Measurements from ENCODE around the gene NPAS2. TPM values are rescaled to one million over a fixed set of nuclear protein-coding genes. Genes with fewer than 3 reads are reported as not detected.

Gene NPAS2
- total and polyA plus RNA-seq, 2 donors (not counting 3 experiments of a cell fraction or from before 2014, with no cell fraction given): 29.0 to 53.9 TPM

- TF ChIP-seq JUN (IDR thresholded peaks at IDR 0.05; ENCODE audit: borderline replicate concordance, insufficient read depth, insufficient read length, low read depth) (no peak), CTCF (IDR thresholded peaks at IDR 0.05; ENCODE audit: extremely low read depth in 1 of 2, insufficient read depth in 1 of 2, low read depth in 1 of 2, low read length in 2 of 2) (no peak), GATA2 (IDR thresholded peaks at IDR 0.05; ENCODE audit: insufficient read depth, insufficient read length, low read depth, low read length) (no peak), FOS (IDR thresholded peaks at IDR 0.05; ENCODE audit: borderline replicate concordance, insufficient read depth, low read length) (no peak), MAX (IDR thresholded peaks at IDR 0.05; ENCODE audit: insufficient read depth, insufficient read length) (no peak), MYC (IDR thresholded peaks at IDR 0.05; ENCODE audit: low read depth, low read length) (no peak), POLR2AphosphoS5 (IDR thresholded peaks at IDR 0.05; ENCODE audit: insufficient read depth, low read depth, low read length) (no peak), EZH2 (IDR thresholded peaks at IDR 0.05; ENCODE audit: borderline replicate concordance, low read depth, low read length, severe bottlenecking) (no peak), POLR2A (IDR thresholded peaks at IDR 0.05; ENCODE audit: low read depth, low read length) (no peak)
- H3K4me2 ChIP-seq (ENCODE audit: insufficient read depth, low read length): no peak overlapping the region
- H3K4me1 ChIP-seq (ENCODE audit: control insufficient read depth, extremely low read depth, insufficient read depth, low read length): no peaks in the 10 kb centered on the region
- ChIA-PET POLR2A (no interaction called here), CTCF (interaction anchor here (1.4 kb wide), 1 partner anchor 75 kb away, joined by 3 read pairs; no protein-coding TSS in a partner anchor)
- H4K20me1 ChIP-seq (replicated peaks; ENCODE audit: control insufficient read depth, extremely low read depth, insufficient read depth, low read length): no peaks in the 10 kb centered on the region
- H3K9ac ChIP-seq (replicated peaks; ENCODE audit: extremely low read depth, insufficient read depth, low read length): no peak overlapping the region
- intact Hi-C loops (cut with micrococcal nuclease): no loop called here
- H3K27ac ChIP-seq (ENCODE audit: insufficient read depth, low read depth, low read length): no peak overlapping the region
- no peaks in the 10 kb centered on the region for H3K9me3 ChIP-seq (replicated peaks; ENCODE audit: control insufficient read depth, insufficient read depth, low read length)
- no peak for FAIRE-seq
- H3K9me1 ChIP-seq (replicated peaks; ENCODE audit: control insufficient read depth, extremely low read depth, insufficient read depth, low read length): no peaks in the 10 kb centered on the region
- H3K36me3 ChIP-seq (ENCODE audit: control insufficient read depth in 2 of 2, extremely low read depth in 1 of 2, insufficient read depth in 2 of 2, low read length in 2 of 2): no peaks in the 10 kb centered on the region
- H3K27me3 ChIP-seq (ENCODE audit: control insufficient read depth in 2 of 2, insufficient read depth in 2 of 2, low read length in 2 of 2): no peaks in the 10 kb centered on the region
- H2AFZ ChIP-seq (ENCODE audit: low read depth, low read length): no peak overlapping the region
- no TSS peak for BruUV-seq (replicated peaks)
- H3K79me2 ChIP-seq (ENCODE audit: control insufficient read depth, insufficient read depth, low read length): no peaks in the 10 kb centered on the region
- dilution Hi-C loops (cut with MboI; ENCODE audit: extremely low pct_ligation_motif_present, low sequenced_read_pairs): no loop called here
- H3K4me3 ChIP-seq (replicated peaks in 1 of 3; ENCODE audit: insufficient read depth in 1 of 3, low read depth in 1 of 3, low read length in 3 of 3): no peak overlapping the region
- peak; percentile 22 for DNase-seq (ENCODE audit: low read depth, low spot score)
These were observed 20.3 kb upstream of the NPAS2 start for GRCh38 chr2:100799686-100800085.
